Upper lobe of left lung (tissue), 4 donors: ENCODE data around the gene PDE11A.

Experiments used
- CTCF ChIP-seq, 6 experiments: fragments of 450-650 bp in 4 of 6; fragments of 200-600 bp in 2 of 6; sonication (generic) in 2 of 6; IDR thresholded peaks; one replicate each; pipeline ENCODE4 v1.5.1; 2016 to 2019; ENCODE audit warnings: antibody characterized with exemption in 6 of 6
- POLR2A ChIP-seq, 4 donors: fragments of 450-650 bp; IDR thresholded peaks; one replicate each; pipeline ENCODE4 v1.5.1; 2016 to 2017; ENCODE audit warnings: antibody characterized with exemption in 4 of 4, mild to moderate bottlenecking in 2 of 4
- POLR2AphosphoS5 ChIP-seq, 2 donors: sonication (generic); formaldehyde crosslinking; IDR thresholded peaks; one replicate each; pipeline ENCODE4 v1.5.1; 2017; ENCODE audit warnings: antibody characterized with exemption in 2 of 2

- TF ChIP-seq POLR2AphosphoS5 (IDR thresholded peaks at IDR 0.05) (no peak), CTCF (IDR thresholded peaks at IDR 0.05) (no peak), POLR2A (IDR thresholded peaks at IDR 0.05) (no peak)
Observed at GRCh38 chr2:178075006-178075326, 2.4 kb upstream of the PDE11A start.
